GF-D8 (cell line): Measurements from ENCODE around the gene COX5A.

ENCODE experiments used
- DNase-seq: peaks from one replicate; lab custom pipeline; 2025; lab: John Stamatoyannopoulos, UW

The COX5A gene

GRCh38 chr15:74937590-74938371, at the start of gene COX5A:
Gene COX5A (minus strand): TSS chr15:74938073. CDS start chr15:74938014, 59 bp downstream.
- peak; percentile 86 for DNase-seq

- DNase-seq = no peak
Observed at GRCh38 chr15:74983725-74984231, 45.9 kb upstream of the COX5A start.

- DNase-seq = no peak
Observed at GRCh38 chr15:74982183-74982582, 44.3 kb upstream of the COX5A start.

GRCh38 chr15:74978503-74978902, 40.6 kb upstream of the COX5A start:
- DNase-seq = no peak

DNA sequence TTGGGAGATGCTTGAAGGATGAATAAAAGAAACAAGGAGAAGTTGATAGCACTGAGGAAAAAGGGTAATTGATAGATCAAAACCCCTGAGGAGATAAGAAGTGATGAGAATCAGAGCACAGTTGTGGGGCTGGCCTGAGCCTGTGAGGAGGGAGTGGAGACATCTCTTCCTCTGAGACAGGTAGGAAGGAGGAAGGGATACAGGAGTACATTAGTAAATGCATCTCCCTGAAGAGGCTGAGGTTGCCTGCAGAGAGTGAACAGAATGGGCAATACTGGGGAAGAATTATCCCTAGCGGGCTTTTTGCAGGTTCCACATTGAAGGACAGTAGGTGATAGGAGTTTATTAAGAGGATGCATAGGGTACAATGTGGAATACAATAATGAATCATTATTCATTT, 40.2 kb upstream of the COX5A start:
- no peak for DNase-seq

GRCh38 chr15:74977599-74977998, 39.7 kb upstream of the COX5A start:
- no peak for DNase-seq

DNA sequence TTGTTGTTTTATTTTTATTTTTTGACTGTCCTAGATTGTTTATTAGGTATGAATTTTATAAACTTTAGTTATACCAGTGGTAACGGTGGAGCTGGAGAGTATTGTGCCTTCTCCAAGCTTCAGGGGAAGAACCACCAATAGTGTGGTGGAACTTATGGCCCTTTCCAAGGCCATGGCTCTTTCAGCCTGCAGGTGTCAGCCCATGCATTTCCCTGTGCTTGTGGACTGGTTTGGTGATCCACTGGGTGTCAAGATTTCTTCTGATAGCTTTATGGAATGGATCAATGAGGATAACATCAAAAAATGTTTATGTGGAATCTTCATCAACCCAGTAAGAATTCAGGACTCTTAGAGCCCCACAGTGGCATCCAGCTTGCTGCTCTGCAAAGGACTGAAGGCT, 38.3 kb upstream of the COX5A start:
- no peak for DNase-seq

GRCh38 chr15:74967670-74968069, 29.8 kb upstream of the COX5A start:
- DNase-seq = no peak

DNA sequence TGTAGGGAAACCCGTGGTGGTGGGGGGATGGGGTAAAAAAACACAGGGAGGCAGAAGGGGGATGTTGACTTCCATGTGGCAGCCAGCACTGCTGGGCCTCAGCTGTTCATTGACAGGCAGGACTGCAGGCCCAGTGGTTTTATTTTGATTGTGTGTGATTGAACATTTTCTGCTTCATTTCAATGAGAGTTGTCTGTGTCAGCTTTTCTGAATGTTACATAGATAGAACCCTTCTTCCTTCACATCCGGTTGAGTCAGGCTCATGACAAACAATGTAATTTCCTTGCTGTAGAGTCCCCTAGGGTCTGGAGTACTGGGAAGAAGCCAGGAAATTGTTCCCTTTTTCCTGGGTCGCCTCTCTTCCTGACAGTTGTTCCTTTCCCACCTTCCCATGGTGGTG, 26.9 kb upstream of the COX5A start:
- DNase-seq = no peak

- no peak for DNase-seq
Observed at GRCh38 chr15:74963213-74963612, 25.3 kb upstream of the COX5A start.

GRCh38 chr15:74962671-74963070, 24.8 kb upstream of the COX5A start:
- DNase-seq = no peak

DNA sequence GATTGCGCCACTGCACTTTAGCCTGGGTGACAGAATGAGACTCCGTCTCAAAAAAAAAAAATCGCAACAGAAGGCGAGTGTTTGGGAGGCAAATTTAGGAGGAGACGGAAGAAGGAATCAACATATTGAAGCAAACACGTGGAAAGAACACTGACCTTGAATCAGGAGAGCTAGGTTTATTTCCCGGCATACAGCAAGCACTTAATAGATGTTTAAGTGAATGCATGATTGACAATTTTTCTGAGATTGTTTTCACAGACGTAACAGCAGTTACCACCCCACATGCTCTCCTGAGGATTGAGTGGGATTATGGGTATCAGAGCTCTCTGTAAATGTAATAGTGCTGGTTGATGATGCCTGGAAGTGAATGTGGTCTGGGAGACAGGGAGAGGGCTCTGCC, 24.3 kb upstream of the COX5A start:
- DNase-seq = no peak

DNA sequence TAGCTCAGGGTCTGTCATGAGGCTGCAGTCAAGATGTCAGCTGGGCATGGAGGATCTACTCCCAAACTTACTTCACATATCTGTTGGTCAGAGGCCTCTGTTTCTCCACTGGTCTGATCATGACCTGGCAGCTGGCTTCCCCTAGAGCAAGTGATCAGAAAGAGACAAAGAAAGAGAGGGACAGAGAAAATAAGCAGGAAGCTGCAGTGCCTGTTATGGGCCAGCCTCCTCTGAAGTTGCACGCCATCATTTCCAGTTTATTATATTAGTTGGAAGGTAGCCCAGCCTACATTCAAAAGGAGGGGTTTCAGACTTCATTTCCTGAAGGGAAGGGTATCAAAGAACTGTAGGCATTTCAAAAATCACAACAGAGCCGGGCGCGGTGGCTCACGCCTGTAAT, 23.7 kb upstream of the COX5A start:
- DNase-seq = no peak

GRCh38 chr15:74960995-74961588, 23.2 kb upstream of the COX5A start:
- DNase-seq = no peak

DNA sequence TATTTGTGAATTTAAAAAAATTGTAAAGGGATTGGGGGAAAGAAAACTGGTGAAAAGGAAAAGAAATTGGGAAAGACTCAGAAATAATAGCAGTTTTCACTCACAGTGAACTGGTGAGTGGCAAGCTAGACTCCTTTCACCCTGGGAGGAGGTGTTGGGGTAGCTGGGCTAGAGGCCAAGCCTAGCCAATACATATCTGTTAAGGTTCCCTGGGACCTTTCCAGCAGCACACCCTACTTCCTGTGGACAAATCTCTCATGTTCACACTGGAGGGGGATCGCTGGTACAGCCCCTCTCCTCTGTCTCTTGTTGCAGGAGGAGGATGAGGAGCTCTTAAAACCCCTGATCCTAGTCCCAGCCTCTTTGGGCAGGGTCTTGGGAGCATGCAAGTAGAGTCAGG, 22.4 kb upstream of the COX5A start:
- no peak for DNase-seq

DNA sequence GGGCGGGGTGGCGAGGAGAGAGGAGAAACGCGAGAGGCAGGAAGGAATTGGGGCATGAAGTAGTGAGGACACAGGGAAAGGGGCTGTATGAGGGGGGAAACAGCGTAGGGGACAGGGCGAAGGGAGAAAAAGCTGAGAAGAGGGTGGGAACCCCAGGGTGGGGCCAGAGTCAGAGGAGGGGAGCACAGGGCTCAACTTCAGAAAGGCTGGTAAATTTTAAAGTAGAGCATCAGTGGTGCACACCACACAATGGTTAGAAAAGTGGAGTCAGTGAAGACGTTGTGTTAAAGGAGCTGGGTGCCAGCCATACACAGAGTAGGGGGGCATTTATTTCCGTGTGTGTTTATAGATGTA, 21.7 kb upstream of the COX5A start:
- no peak for DNase-seq

GRCh38 chr15:74958908-74959585, 21.2 kb upstream of the COX5A start:
- no peak for DNase-seq

DNA sequence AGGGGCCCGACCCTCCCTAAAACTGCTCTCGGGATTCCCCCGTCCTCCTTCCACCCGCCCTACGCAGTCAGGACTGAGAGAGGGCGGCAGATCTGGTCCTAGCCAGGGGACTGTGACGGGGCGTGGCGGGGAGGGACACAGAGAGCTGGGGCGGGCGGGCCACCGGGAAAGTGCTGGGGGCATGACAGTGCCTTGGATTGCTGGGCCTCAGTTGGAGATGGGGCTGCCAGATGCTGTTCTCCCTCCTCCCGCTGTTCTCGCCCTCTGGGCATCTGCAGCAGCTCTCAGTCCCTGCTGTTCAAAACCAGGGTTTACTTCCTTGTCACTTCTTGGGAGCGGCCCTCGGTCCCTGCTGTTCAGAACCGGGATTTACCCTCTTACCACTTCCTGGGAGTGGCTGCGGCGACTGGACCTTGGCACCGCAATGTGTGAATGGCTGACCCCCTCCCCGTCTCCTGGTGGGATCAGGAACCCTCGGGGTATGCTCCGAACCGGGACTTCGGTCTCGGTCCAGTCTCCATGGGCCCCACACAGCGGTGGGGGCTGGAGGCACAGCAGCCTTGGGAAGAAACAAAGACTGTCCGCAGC, 20.5 kb upstream of the COX5A start:
- DNase-seq = no peak

DNA sequence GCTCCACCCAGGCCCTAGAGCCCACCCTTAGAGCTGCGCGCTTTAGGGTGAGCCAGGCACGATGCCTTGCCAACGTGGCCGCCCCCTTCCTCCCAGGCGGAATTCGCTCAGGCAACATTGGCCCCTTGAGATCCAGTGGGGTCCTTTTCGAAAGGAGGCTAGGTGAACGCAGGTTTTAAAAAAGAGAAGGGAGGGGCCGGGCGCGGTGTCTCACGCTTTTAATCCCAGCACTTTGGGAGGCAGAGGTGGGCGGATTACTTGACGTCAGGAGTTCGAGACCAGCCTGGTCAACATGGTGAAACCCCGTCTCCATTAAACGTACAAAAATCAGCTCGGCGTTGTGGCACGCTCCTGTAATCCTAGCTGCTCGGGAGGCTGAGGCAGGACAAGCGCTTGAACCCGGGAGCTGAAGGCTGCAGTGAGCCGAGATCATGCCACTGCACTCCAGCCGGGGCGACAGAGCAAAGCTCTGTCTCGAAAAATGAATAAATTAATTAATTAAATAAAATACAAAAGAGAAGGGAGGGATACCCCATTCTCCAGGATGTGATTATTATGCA, 19.7 kb upstream of the COX5A start:
- DNase-seq = no peak

- peak; percentile 39 for DNase-seq
Observed at GRCh38 chr15:74956648-74957475, 19.0 kb upstream of the COX5A start, which contains the start of gene RPP25. Gene RPP25 (minus strand): TSS chr15:74956772. CDS start chr15:74956583, 189 bp downstream.
